ENCODE measurements around the gene CBFA2T3.

DNA sequence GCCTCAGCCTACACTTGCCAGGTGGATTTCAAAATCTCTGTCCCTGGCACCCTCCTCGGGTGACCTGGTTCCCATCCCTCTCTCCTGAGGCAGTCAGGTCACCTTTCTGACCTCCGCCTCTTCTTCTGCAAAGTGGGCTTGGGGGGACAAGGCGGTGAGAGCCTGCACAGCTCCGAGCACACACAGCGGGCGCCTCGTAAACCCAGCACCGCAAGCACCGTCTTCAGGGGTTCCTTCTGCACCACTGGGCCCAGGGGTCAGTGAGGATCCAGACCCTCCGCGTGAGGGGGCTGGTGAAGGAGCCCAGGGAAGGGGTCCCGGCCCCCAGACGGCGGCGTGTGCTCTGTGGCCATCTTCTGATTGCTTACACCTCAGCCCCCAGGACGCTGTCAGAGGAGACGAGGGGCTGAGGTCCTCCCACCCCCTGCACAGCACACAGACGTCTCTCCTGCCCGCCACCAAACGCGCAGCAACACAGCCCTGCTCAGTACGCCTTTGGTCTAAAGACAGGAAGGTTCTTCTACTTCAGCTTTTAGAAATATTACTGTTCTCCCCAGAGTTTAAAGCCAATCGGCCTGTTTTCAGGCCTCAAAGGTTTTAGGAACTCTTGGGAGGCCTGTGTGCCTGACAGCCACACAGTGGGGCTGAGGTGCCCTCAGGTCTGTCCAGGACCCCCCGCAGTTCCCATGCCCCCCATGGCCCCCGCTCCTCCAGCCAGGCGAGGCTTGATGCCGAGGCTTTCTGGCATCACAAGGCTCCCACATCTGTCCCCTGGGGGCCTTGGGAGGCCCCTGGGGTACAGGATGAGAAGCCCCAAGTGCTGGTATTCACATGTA, 2.7 kb downstream of the CBFA2T3 start:
- TF ChIP-seq, protein P1, sequence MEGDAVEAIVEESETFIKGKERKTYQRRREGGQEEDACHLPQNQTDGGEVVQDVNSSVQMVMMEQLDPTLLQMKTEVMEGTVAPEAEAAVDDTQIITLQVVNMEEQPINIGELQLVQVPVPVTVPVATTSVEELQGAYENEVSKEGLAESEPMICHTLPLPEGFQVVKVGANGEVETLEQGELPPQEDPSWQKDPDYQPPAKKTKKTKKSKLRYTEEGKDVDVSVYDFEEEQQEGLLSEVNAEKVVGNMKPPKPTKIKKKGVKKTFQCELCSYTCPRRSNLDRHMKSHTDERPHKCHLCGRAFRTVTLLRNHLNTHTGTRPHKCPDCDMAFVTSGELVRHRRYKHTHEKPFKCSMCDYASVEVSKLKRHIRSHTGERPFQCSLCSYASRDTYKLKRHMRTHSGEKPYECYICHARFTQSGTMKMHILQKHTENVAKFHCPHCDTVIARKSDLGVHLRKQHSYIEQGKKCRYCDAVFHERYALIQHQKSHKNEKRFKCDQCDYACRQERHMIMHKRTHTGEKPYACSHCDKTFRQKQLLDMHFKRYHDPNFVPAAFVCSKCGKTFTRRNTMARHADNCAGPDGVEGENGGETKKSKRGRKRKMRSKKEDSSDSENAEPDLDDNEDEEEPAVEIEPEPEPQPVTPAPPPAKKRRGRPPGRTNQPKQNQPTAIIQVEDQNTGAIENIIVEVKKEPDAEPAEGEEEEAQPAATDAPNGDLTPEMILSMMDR (conservative IDR thresholded peaks at IDR 0.05) = no peak
- TF ChIP-seq ZFX (IDR thresholded peaks at IDR 0.05) = no peak
